KG1 (cell line): Measurements from ENCODE around the gene NAXD.
"Not testable (repeated sequence)": the region's sequence is repeated elsewhere in the genome, so short reads cannot be mapped to it uniquely, and the experiment has no call there.

ENCODE experiments used
- DNase-seq: peaks from one replicate; lab custom pipeline; 2025; lab: John Stamatoyannopoulos, UW

NAXD gene

GRCh38 chr13:110644892-110645521 is 29.7 kb downstream of the NAXD start:
- DNase-seq: no peak

DNA sequence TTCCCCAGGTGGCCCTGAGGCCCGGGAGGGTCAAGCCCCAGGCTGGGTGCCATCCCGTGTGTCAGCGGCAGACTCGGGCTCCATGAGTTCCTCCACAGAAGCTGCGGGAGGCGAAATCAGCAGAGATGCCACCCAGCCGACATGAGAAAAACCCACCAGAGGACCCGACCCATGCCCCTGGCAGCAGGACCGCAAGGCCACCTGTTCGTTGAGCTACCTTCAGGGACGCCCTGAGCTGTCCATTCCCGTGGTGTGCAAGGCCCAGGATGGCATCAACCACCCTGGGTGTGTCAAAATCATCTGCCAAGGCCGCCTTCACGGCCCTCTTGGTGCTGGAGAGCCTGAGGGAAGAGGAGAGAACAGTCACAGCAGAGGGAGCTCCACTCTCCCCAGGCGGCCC is 30.4 kb downstream of the NAXD start:
- no peak for DNase-seq

DNA sequence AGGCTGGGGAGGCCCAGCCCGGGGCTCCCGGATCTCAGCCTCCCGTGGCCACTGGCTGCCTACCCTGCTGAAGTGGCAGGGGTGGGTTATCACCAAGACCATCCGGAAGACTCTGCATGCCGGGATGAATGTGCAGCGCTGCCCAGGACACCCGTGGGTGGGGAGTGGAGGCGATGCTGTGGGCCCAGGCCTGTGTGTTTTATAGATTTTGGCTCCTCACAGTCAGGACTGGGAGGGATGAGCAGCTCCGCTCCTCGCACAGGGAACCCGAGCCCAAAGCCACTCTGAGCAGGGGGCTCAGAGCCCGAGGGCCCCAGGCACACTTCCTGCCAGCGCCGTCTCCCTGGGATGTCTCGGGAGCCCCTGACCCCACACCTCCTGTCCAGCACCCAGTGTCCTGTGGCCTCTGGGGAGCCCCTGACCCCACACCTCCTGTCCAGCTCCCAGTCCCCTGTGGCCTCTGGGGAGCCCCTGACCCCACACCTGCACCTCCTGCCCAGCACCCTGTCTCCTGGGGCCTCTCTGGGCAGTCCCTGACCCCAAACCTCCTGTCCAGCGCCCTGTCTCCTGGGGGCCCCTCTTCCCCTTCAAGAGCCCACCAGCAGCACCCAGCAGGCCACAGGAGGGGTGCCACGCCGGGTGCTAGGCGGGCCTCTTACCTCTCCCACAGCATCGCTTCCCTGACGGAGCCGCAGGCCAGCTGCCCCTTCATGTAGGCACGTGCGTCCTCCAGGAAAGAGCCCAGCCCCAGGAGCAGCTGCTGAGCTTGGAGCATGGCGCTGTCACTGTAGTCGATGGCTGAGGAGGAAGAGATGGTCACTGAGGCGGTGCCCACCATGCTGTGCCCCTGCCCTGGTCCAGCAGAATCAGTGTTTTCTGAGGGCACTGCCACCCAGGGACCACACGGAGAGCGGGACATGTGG is 31.4 kb downstream of the NAXD start:
- no peak for DNase-seq

DNA sequence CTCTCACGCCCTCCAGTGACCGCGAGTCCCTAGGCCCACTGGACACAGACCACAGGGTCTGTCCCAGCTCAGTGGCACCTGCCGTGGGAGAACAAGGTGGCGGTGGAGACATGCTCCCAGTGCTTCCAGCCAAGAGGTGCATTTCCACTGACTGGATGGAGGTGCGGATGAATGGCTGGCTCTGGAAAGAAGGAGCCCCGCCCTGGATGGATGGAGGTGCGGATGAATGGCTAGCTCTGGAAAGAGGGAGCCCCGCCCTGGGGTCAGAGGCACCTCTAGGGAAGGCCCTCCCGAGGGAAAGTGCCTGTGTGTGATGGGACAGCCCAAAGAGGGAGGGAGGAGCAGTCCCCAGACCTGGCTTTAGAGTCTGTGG is 32.0 kb downstream of the NAXD start:
- DNase-seq: no peak

DNA sequence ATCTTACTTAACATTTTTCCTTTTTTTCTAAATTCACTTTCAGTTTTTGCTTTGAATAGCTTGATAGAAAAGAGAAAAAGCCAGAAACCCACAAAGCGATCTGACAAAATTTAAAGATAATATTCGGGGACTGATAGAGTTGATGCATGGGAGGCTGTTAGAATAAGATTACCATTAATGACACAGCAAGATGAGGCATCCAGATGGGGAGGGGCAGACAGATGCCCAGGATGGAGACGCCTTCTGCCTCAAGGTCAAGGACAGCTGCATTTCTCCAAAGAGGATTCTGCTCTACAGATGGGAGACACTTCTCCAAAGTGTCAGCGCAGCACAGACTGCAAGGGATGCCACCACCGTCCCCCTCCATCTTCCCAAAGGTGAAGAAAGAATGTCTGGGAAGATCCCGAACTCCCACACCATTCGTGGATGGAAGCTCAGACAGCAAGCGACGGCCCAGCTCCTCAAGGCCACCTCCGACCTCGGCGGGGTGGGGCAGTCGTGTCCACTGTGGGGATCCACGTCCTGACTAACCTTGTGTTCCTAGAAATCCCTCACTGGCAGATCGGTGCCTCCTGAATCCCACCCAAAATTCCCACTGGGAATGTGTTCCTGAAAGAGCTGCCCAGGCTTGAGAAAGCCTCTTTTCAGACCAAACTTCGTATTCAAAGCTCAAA is 32.9 kb downstream of the NAXD start:
- DNase-seq: no peak

GRCh38 chr13:110648848-110649421 is 33.6 kb downstream of the NAXD start:
- DNase-seq: no peak

GRCh38 chr13:110649551-110649950 is 34.2 kb downstream of the NAXD start:
- no peak for DNase-seq

GRCh38 chr13:110650436-110650835 is 35.1 kb downstream of the NAXD start:
- no peak for DNase-seq

- no peak for DNase-seq
Measured at GRCh38 chr13:110651271-110651670, 35.9 kb downstream of the NAXD start.

- DNase-seq: no peak
Measured at GRCh38 chr13:110651726-110652230, 36.4 kb downstream of the NAXD start.

GRCh38 chr13:110652231-110652730 is 36.9 kb downstream of the NAXD start:
- DNase-seq: no peak

DNA sequence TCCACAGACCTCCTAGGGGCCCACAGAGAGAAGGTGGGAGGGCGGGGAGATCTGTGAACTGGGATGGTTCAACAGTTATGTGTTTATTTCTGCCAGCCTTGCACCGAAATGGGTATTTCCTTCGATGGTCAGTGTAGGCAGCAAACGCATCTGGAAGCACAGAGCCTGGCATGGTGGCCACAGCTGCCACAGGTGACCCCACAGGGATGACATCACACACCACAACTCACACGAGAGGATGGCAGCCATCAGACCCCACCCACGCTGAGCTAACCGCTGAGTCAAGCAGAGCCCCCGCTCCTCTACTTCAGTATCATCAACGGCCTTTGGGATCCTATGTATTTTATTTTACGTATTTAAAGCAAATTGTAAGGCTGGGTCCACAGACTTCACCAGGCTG is 37.4 kb downstream of the NAXD start:
- no peak for DNase-seq

- DNase-seq: no peak
Measured at GRCh38 chr13:110653271-110653670, 37.9 kb downstream of the NAXD start.

DNA sequence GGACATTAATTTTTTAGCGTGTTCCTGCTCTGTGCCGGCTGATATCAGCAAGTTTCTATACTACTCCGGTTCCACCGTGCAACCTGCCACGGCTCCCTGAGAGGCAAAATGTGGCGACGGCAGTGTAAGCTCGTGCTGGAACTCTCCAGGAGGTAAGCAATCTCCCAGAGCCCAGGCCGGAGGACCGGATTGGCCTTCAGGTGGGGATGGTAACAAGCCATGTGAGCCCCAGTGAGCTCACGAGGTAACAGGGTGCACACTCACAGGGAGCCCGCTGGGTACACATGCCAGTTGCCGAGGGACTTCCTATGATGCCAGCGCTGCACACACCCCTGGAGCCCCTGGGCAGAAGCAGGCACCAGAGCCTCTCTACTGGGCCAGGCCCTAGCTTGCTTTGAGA is 38.5 kb downstream of the NAXD start:
- DNase-seq: no peak

GRCh38 chr13:110657196-110657595 is 41.9 kb downstream of the NAXD start:
- no peak for DNase-seq

DNA sequence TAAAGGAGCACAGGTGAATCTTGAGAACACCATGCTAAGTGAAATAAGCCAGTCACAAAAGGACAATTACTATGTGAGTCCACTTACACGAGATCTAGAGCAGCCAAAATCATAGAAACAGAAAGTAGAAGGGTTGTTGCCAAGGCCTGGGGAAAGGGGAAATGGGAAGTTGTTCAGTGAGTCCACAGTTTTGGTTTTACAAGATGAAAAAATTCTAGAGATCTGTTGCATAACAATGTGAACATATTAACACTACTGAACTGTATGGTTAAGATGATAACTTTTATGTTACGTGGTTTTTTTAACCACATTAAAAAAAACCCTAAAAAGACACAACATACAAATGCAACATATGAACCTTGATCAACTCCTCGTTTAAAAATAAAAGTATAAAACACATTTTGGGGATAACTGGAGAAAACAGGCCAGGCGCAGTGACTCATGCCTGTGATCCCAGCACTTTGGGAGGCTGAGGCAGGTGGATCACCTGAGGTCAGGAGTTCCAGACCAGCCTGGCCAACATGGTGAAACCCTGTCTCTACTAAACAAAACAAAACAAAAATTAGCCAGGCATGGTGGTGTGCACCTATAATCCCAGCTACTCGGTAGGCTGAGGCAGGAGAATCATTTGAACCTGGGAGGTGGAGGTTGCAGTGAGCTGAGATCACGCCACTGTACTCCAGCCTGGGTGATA is 43.0 kb downstream of the NAXD start:
- DNase-seq: not testable (repeated sequence)

GRCh38 chr13:110661256-110661655 is 45.9 kb downstream of the NAXD start:
- no peak for DNase-seq

DNA sequence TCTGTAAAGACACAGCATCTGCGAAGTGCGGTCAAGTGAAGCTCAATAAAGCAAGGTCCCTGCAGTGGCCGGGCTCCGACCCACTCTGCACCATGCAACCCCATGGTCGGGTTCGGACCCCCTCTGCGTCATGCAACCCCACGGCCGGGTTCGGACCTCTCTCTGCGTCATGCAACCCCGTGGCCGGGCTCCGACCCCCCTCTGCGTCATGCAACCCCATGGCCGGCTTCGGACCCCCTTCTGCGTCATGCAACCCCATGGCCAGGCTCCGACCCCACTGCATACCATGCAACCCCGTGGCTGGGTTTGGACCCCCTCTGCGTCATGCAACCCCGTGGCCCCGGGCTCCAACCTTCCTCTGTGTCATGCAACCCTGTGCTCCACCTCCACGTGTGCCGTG is 46.7 kb downstream of the NAXD start:
- DNase-seq: no peak

- no peak for DNase-seq
Measured at GRCh38 chr13:110662777-110663443, 47.6 kb downstream of the NAXD start.

DNA sequence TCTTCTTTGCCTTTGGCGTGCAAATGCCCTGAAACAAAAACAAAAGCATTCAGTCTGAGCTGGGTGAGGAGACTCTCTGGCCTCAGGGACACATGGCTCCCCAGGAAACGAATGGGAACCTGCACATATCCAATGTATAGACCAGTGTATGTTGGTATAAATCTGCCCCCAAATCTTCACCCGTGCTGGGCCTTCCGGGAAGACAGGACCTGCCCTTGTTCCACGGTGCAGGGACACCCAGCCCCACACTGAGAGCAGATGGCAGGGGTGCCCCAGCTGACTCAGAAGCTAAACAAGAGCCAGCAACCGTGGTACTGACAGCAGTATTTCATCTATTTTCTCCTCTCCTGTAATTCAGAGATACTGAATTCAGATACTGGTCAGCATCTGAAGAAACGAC is 48.1 kb downstream of the NAXD start:
- no peak for DNase-seq

- DNase-seq: no peak
Measured at GRCh38 chr13:110664041-110664440, 48.7 kb downstream of the NAXD start.
